T1000 (cell line): ENCODE data around the gene GNPNAT1.
"Not testable (repeated sequence)": the region's sequence is repeated elsewhere in the genome, so short reads cannot be mapped to it uniquely, and the experiment has no call there.

ENCODE experiments used
- DNase-seq: peaks from one replicate; lab custom pipeline; 2025; ENCODE audit warnings: mixed read lengths; lab: John Stamatoyannopoulos, UW

GNPNAT1 gene

DNA sequence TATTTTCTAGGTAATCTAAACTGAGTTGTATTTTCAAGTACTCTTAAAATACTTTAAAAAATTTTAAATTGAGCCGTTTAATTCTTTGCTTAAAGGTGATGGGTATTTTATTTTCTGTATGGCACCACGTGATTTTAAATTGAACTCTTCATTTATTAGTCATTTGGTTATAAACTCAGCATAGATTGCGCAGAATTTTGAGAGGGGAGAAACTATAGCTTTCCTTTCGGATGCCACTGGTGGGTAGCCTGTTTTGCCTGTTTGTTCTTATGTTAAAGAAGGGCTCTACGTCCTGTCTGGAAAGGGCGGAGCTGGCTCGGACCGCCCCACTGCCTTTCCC is 61.9 kb downstream of the GNPNAT1 start:
- no peak for DNase-seq

DNA sequence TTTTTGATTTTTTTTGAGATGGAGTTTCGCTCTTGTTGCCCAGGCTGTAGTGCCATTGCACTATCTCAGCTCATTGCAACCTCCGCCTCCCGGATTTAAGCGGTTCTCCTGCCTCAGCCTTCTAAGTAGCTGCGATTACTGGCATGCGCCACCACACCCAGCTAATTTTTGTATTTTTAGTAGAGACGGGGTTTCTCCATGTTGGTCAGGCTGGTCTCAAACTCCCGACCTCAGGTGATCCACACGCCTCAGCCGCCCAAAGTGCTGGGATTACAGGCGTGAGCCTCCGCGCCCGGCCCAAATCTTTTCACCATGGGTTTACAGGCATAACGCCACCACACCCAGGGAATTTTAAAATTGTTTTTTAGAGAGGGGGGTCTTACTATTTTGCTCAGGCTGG is 62.4 kb downstream of the GNPNAT1 start:
- DNase-seq, result not testable (repeated sequence)

DNA sequence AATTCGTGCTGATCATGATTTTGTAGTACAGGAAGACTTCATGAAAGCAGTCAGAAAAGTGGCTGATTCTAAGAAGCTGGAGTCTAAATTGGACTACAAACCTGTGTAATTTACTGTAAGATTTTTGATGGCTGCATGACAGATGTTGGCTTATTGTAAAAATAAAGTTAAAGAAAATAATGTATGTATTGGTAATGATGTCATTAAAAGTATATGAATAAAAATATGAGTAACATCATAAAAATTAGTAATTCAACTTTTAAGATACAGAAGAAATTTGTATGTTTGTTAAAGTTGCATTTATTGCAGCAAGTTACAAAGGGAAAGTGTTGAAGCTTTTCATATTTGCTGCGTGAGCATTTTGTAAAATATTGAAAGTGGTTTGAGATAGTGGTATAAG is 63.9 kb downstream of the GNPNAT1 start:
- not testable (repeated sequence) for DNase-seq
